ENCODE results near the gene SNTA1. TPM values are rescaled to one million over a fixed set of nuclear protein-coding genes. Genes with fewer than 3 reads are reported as not detected.
"Not testable (repeated sequence)": the region's sequence is repeated elsewhere in the genome, so short reads cannot be mapped to it uniquely, and the experiment has no call there.

The SNTA1 gene
- total and polyA plus RNA-seq, 4 experiments from 2014 or later: 5.1 to 9.2 (median 6.5) TPM

DNA sequence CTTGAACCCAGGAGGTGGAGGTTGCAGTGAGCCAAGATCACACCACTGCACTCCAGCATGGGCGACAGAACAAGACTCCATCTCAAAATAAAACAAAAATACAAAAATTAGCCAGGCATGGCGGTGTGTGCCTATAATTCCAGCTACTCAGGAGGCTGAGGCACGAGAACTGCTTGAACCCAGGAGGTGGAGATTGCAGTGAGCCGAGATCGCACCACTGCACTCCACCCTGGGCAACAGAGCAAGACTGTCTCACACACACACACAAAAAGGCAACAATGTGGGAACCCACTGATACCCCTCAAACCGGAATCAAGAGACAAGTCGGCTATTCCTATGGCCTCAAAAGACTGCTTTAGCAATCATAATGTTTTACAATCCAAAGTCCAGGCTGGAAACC lies 3.0 kb downstream of the SNTA1 start:
- H3K27me3 ChIP-seq (ENCODE audit: insufficient read depth, low read length); DNase-seq; H3K9me3 Mint-ChIP-seq; H3K27ac ChIP-seq (ENCODE audit: low read depth, low read length); CTCF ChIA-PET (ENCODE audit: partially characterized antibody); H3K4me3 Mint-ChIP-seq; H3K4me3 ChIP-seq (ENCODE audit: low read length in 2 of 2); H3K36me3 Mint-ChIP-seq; POLR2A ChIA-PET (ENCODE audit: partially characterized antibody); H3K27me3 Mint-ChIP-seq; H3K36me3 ChIP-seq (ENCODE audit: insufficient read depth, low read length); H3K9me3 ChIP-seq (ENCODE audit: control insufficient read depth in 1 of 2, low read length in 2 of 2): not testable (repeated sequence)
- peaks cover 14 to 28% (median 19%) of the 10 kb centered on the region in 4 donors for H3K4me1 Mint-ChIP-seq
- intact Hi-C loops (cut with micrococcal nuclease): loop anchor here (5.0 kb wide), 2 partner anchors 292 to 672 kb away; partner anchors contain the start of genes EIF2S2 and ZNF341
- peaks cover 17% of the 10 kb centered on the region for H3K4me1 ChIP-seq (ENCODE audit: insufficient read depth, low read length)
- H3K27ac Mint-ChIP-seq: peak overlapping the region in 2 of 7 donors; percentile 8 to 15

DNA sequence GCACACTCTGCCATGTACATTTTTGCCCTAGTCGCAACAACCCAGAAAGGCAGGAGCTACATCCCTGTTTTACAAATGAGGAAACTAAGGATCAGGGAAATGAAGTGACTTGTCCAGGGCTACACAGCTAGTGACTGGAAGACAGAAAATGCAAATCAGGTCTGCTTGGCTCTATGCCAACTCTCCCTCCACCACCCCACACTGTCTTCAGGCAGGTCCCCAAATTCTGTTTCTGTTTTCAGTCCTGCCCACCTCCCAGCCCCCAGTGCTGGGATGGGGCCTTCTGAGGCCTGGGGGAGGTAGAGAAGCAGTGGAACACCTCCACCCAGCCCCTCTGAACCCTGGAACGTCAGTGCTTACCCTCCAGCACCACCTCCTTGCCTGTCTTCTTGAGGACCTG lies 5.1 kb downstream of the SNTA1 start:
- ChIA-PET CTCF (ENCODE audit: partially characterized antibody) (no interaction called here), POLR2A (ENCODE audit: partially characterized antibody) (interaction anchor here (0.9 kb wide), 1 partner anchor 225 kb away, joined by 3 read pairs; no protein-coding TSS in a partner anchor)
- Mint-ChIP-seq H3K36me3 (peaks cover 4 to 11% of the 10 kb centered on the region in 2 donors), H3K9me3 (no peaks in the 10 kb centered on the region), H3K27ac (no peak overlapping the region), H3K4me1 (peaks cover 5 to 16% (median 11%) of the 10 kb centered on the region in 4 donors), H3K4me3 (no peak overlapping the region), H3K27me3 (no peaks in the 10 kb centered on the region)
- peaks cover 9% of the 10 kb centered on the region for H3K4me1 ChIP-seq (ENCODE audit: insufficient read depth, low read length)
- no peak overlapping the region for H3K4me3 ChIP-seq (ENCODE audit: low read length in 2 of 2)
- H3K9me3 ChIP-seq (ENCODE audit: control insufficient read depth in 1 of 2, low read length in 2 of 2): no peaks in the 10 kb centered on the region
- no peak for DNase-seq
- H3K36me3 ChIP-seq (ENCODE audit: insufficient read depth, low read length): no peaks in the 10 kb centered on the region
- intact Hi-C loops (cut with micrococcal nuclease): no loop called here
- no peak overlapping the region for H3K27ac ChIP-seq (ENCODE audit: low read depth, low read length)
- H3K27me3 ChIP-seq (ENCODE audit: insufficient read depth, low read length): no peaks in the 10 kb centered on the region

DNA sequence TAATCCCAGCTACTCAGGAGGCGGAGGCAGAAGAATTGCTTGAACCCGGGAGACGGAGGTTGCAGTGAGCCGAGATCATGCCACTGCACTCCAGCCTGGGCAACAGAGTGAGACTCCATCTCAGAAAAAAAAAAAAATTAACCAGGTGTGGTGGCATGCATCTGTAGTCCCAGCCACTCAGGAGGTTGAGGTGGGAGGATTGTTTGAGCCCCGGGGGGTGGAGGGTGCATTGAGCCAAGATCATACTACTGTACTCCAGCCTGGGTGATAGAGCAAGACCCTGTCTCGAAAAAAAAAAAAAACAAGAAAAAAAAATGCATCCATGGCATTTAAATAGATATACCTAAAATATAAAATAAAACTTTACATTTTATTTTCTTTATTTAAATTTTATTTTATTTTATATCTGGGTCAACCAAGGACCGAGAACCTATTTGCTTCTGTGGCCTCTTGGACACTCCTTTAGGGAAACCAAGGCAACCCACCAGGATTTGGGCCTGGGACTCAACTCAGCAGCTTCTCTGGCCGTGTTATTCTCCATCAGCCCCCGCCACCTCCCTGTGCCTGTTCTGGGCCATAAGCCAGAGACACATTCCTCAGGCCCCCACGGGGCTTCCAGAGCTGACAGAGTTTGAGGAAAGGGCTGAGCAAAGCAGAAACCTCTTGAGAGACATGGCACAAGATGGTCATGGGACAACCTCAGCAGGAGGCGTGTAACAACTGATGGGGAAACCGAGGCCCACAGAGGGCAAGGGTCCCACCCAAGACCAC lies 6.2 kb downstream of the SNTA1 start:
- peaks cover 4 to 11% of the 10 kb centered on the region in 2 donors for H3K36me3 Mint-ChIP-seq
- no peak overlapping the region for H3K27ac ChIP-seq (ENCODE audit: low read depth, low read length)
- CTCF ChIA-PET (ENCODE audit: partially characterized antibody): no interaction called here

DNA sequence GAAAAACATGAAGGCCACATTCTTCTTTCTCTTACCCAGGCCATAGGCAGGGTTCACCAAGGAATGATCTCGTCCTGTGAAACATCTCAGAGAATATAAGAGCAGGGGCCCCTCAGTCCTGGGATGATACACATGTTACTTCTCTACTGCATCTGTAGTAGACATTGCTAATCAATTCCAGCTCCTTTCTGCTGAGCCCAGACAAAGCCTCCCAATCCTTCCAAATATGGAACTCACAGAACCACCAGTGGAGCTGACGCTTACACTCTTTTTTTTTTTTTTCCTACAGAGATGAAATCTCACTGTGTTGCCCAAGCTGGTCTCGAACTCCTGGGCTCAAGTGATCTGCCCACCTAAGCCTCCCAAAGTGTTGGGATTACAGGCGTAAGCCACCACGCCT lies 9.1 kb downstream of the SNTA1 start:
- POLR2A ChIA-PET (ENCODE audit: partially characterized antibody): interaction anchor here (0.6 kb wide), 1 partner anchor 691 kb away, joined by 3 read pairs; no protein-coding TSS in a partner anchor
- CTCF ChIA-PET (ENCODE audit: partially characterized antibody): interaction anchor here (0.7 kb wide), 1 partner anchor 19 kb away, joined by 3 read pairs; no protein-coding TSS in a partner anchor
- no peaks in the 10 kb centered on the region for H3K4me1 Mint-ChIP-seq
- H3K4me3 Mint-ChIP-seq: no peak overlapping the region
- no peaks in the 10 kb centered on the region for H3K36me3 ChIP-seq (ENCODE audit: insufficient read depth, low read length)
- intact Hi-C loops (cut with micrococcal nuclease): no loop called here
- H3K27ac Mint-ChIP-seq: peak overlapping the region in 2 of 7 donors; percentile 41 to 54
- H3K27me3 Mint-ChIP-seq: no peaks in the 10 kb centered on the region
- H3K4me1 ChIP-seq (ENCODE audit: insufficient read depth, low read length): no peaks in the 10 kb centered on the region
- H3K4me3 ChIP-seq (ENCODE audit: low read length in 2 of 2): no peak overlapping the region
- DNase-seq: no peak
- H3K9me3 ChIP-seq (ENCODE audit: control insufficient read depth in 1 of 2, low read length in 2 of 2): no peaks in the 10 kb centered on the region
- H3K36me3 Mint-ChIP-seq: peaks cover 4 to 11% of the 10 kb centered on the region in 2 donors
- H3K27ac ChIP-seq (ENCODE audit: low read depth, low read length): no peak overlapping the region
- no peaks in the 10 kb centered on the region for H3K27me3 ChIP-seq (ENCODE audit: insufficient read depth, low read length)
- H3K9me3 Mint-ChIP-seq: no peaks in the 10 kb centered on the region

More for the DNA sequence above, 6.2 kb downstream of the SNTA1 start:
- no peak for DNase-seq
- no peaks in the 10 kb centered on the region for H3K36me3 ChIP-seq (ENCODE audit: insufficient read depth, low read length)
- H3K9me3 ChIP-seq (ENCODE audit: control insufficient read depth in 1 of 2, low read length in 2 of 2): no peaks in the 10 kb centered on the region
- H3K4me3 ChIP-seq (ENCODE audit: low read length in 2 of 2): no peak overlapping the region
- POLR2A ChIA-PET (ENCODE audit: partially characterized antibody): interaction anchor here (0.9 kb wide), 1 partner anchor 226 kb away, joined by 3 read pairs; no protein-coding TSS in a partner anchor
- H3K4me3 Mint-ChIP-seq: no peak overlapping the region
- H3K4me1 ChIP-seq (ENCODE audit: insufficient read depth, low read length): peaks cover under 1% of the 10 kb centered on the region
- peaks cover under 1 to 8% (median 4%) of the 10 kb centered on the region in 4 donors for H3K4me1 Mint-ChIP-seq
- no peaks in the 10 kb centered on the region for H3K9me3 Mint-ChIP-seq
- no peak overlapping the region for H3K27ac Mint-ChIP-seq
- intact Hi-C loops (cut with micrococcal nuclease): no loop called here
- H3K27me3 ChIP-seq (ENCODE audit: insufficient read depth, low read length): no peaks in the 10 kb centered on the region
- H3K27me3 Mint-ChIP-seq: no peaks in the 10 kb centered on the region

DNA sequence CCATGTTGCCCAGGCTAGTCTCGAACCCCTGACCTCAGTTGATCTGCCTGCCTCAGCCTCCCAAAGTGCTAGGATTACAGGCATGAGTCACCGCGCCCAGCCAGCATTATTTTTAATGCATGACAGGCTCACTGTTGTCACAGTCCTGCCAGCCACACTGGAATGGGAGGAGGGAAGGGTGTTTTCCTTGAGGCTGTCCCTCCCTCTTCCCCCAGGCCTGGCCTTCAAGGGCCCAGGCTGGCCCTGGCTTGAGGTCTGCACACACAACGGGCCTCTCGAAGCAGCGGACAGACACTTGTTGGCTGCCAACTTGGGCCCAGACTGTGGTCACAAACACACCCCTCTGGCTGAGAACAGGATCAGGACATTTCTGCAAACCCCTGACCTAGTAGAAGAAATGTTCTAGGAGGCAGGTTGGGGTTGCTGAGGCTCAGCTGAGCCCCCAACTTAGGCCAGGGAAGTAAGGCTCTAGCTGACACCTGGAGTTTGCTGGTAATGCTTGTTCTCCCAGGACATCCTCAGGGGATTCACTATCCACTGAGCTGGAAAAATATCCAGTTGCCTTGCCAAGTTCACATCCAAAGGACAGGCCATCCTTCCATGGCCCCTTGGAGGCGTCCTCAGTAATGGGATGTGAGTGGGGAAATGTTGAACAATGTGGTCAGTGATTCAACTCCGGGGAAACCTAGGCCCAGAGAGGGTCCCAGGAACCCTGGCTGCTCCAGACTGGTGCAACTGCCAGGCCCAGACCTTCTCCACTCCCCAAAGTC lies 9.9 kb downstream of the SNTA1 start:
- intact Hi-C loops (cut with micrococcal nuclease): no loop called here
- Mint-ChIP-seq H3K4me3 (no peak overlapping the region), H3K9me3 (no peaks in the 10 kb centered on the region), H3K4me1 (no peaks in the 10 kb centered on the region), H3K27me3 (no peaks in the 10 kb centered on the region), H3K27ac (no peak overlapping the region), H3K36me3 (peaks cover 4 to 11% of the 10 kb centered on the region in 2 donors)
- no peaks in the 10 kb centered on the region for H3K27me3 ChIP-seq (ENCODE audit: insufficient read depth, low read length)
- no peaks in the 10 kb centered on the region for H3K36me3 ChIP-seq (ENCODE audit: insufficient read depth, low read length)
- H3K27ac ChIP-seq (ENCODE audit: low read depth, low read length): no peak overlapping the region
- no peaks in the 10 kb centered on the region for H3K4me1 ChIP-seq (ENCODE audit: insufficient read depth, low read length)
- POLR2A ChIA-PET (ENCODE audit: partially characterized antibody): no interaction called here
- CTCF ChIA-PET (ENCODE audit: partially characterized antibody): no interaction called here
- no peak for DNase-seq
- no peaks in the 10 kb centered on the region for H3K9me3 ChIP-seq (ENCODE audit: control insufficient read depth in 1 of 2, low read length in 2 of 2)
- H3K4me3 ChIP-seq (ENCODE audit: low read length in 2 of 2): no peak overlapping the region

DNA sequence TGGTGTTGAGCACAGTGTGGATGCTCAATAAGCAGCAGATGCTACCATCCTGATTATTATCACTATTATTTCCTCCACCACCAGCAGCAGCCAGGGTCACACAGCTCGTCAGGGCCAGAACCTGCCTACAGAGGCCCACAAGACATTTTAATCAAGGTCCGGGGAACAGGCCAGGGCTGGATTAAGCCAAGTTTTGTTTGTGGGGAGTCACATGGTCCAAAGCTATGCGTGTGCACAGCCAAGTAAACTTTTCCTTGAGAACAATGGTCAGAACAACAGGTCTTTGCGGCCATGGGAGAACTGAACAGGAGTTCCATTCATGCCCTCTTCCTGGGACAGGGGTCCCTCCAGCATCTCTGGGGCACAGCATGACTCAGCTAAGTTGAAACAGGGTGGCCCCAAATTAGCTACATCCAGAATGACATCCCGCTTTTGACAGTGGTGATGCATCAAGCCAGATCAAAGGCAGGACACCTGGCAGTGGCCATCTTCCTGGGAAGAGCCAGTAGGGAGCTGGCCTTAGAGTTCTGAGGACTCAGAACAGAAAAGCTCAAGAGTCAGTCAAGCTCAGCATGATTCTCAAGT lies 11.7 kb downstream of the SNTA1 start:
- POLR2A ChIA-PET (ENCODE audit: partially characterized antibody): interaction anchor here (1.0 kb wide), 1 partner anchor 12 kb away, joined by 3 read pairs; the partner anchor contains the start of gene SNTA1
- H3K27ac Mint-ChIP-seq: peak overlapping the region in 1 of 7 donors; percentile 76
- Histone ChIP-seq H3K9me3 (ENCODE audit: control insufficient read depth in 1 of 2, low read length in 2 of 2) (no peaks in the 10 kb centered on the region), H3K36me3 (ENCODE audit: insufficient read depth, low read length) (no peaks in the 10 kb centered on the region), H3K27ac (ENCODE audit: low read depth, low read length) (no peak overlapping the region), H3K4me3 (ENCODE audit: low read length in 2 of 2) (no peak overlapping the region), H3K27me3 (ENCODE audit: insufficient read depth, low read length) (no peaks in the 10 kb centered on the region), H3K4me1 (ENCODE audit: insufficient read depth, low read length) (no peaks in the 10 kb centered on the region)
- no peaks in the 10 kb centered on the region for H3K27me3 Mint-ChIP-seq
- H3K36me3 Mint-ChIP-seq: peaks cover 4 to 11% of the 10 kb centered on the region in 2 donors
- intact Hi-C loops (cut with micrococcal nuclease): no loop called here
- no peaks in the 10 kb centered on the region for H3K9me3 Mint-ChIP-seq
- no peaks in the 10 kb centered on the region for H3K4me1 Mint-ChIP-seq
- CTCF ChIA-PET (ENCODE audit: partially characterized antibody): interaction anchor here (1.3 kb wide), 1 partner anchor 231 kb away, joined by 3 read pairs; no protein-coding TSS in a partner anchor
- no peak for DNase-seq
- no peak overlapping the region for H3K4me3 Mint-ChIP-seq

DNA sequence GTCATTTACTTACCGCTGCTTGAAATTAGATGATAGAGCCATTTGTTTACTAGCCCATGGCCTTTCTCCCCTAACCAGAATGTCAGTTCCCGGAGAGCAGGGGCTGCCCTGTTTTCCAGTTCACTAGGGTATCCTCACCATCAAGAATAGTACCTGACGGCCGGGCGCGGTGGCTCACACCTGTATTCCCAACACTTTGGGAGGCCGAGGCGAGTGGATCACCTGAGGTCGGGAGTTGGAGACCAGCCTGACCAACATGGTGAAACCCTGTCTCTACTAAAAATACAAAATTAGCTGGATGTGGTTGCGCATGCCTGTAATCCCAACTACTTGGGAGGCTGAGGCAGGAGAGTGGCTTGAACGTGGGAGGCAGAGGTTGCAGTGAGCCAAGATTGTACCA lies 19.7 kb downstream of the SNTA1 start:
- H3K27me3 Mint-ChIP-seq; intact Hi-C loops (cut with micrococcal nuclease); CTCF ChIA-PET (ENCODE audit: partially characterized antibody); H3K36me3 Mint-ChIP-seq; H3K9me3 Mint-ChIP-seq; H3K27ac Mint-ChIP-seq; H3K27ac ChIP-seq (ENCODE audit: low read depth, low read length); DNase-seq; H3K4me1 Mint-ChIP-seq; H3K9me3 ChIP-seq (ENCODE audit: control insufficient read depth in 1 of 2, low read length in 2 of 2); H3K4me3 Mint-ChIP-seq; POLR2A ChIA-PET (ENCODE audit: partially characterized antibody); H3K36me3 ChIP-seq (ENCODE audit: insufficient read depth, low read length); H3K4me1 ChIP-seq (ENCODE audit: insufficient read depth, low read length); H3K4me3 ChIP-seq (ENCODE audit: low read length in 2 of 2); H3K27me3 ChIP-seq (ENCODE audit: insufficient read depth, low read length): not testable (repeated sequence)

Measured in CD4-positive, alpha-beta memory T cell (primary cell).